Lung (tissue), 12 donors: Measurements from ENCODE around the gene TWIST2. TPM values are rescaled to one million over a fixed set of nuclear protein-coding genes. Genes with fewer than 3 reads are reported as not detected.
A peak's percentile ranks its signal among the peaks of the same experiment; 100 is the strongest.

ENCODE experiments used
- ATAC-seq: fragments of 200-7000 bp; cut with Tn5 transposase; one replicate; pipeline ENCODE4 v1.9.1; 2020; ENCODE audit warnings: moderate number of reproducible peaks; ENCODE audit not compliant: insufficient read depth, low FRiP score
- DNase-seq, 3 donors: peaks; one replicate each; pipeline ENCODE4 v3.0.0-alpha.2; 2013 to 2017
- H3K27ac ChIP-seq, 2 donors: one replicate each; pipeline ENCODE4 v1.5.1; 2013; ENCODE audit warnings: mild to moderate bottlenecking in 2 of 2, moderate library complexity in 2 of 2, control low read depth in 1 of 2, inconsistent platforms in 1 of 2, low read depth in 1 of 2, low read length in 1 of 2
- H3K27me3 ChIP-seq, 3 donors: one replicate each; pipeline ENCODE4 v1.5.1; 2013; ENCODE audit warnings: low read length in 2 of 3; ENCODE audit not compliant: control insufficient read depth in 3 of 3, insufficient read depth in 3 of 3
- H3K36me3 ChIP-seq, 4 donors: one replicate each; pipeline ENCODE4 v1.5.1; 2013; ENCODE audit warnings: low read length in 4 of 4, mild to moderate bottlenecking in 1 of 4, moderate library complexity in 1 of 4; ENCODE audit not compliant: control insufficient read depth in 4 of 4, insufficient read depth in 4 of 4
- H3K4me1 ChIP-seq, 5 donors: one replicate each; pipeline ENCODE4 v1.5.1; 2013; ENCODE audit warnings: low read length in 5 of 5, mild to moderate bottlenecking in 2 of 5, moderate library complexity in 1 of 5; ENCODE audit not compliant: control insufficient read depth in 5 of 5, insufficient read depth in 5 of 5
- H3K4me3 ChIP-seq: one replicate; pipeline ENCODE4 v1.5.1; 2013; ENCODE audit warnings: mild to moderate bottlenecking, control low read depth, moderate library complexity
- H3K9ac ChIP-seq, 2 donors: one replicate each; pipeline ENCODE4 v1.5.1; 2013; ENCODE audit warnings: low read length in 2 of 2, control low read depth in 1 of 2; ENCODE audit not compliant: insufficient read depth in 1 of 2
- H3K9me3 ChIP-seq, 4 donors: one replicate each; pipeline ENCODE4 v1.5.1; 2013; ENCODE audit warnings: low read length in 3 of 4, mild to moderate bottlenecking in 1 of 4, moderate library complexity in 1 of 4; ENCODE audit not compliant: control insufficient read depth in 4 of 4, insufficient read depth in 3 of 4
- CTCF ChIP-seq: IDR thresholded peaks from 2 replicates; pipeline ENCODE4 v1.5.1; 2012; ENCODE audit warnings: mild to moderate bottlenecking; ENCODE audit errors: control extremely low read depth, extremely low read depth
- WGBS, 2 donors: extraction: QIAGEN DNeasy Blood & Tissue Kit; methylation state at CpG; one replicate each; pipeline ENCODE4 v1.1.7; 2013; 5-methylcytosine and 5-hydroxymethylcytosine counted together
- polyA plus RNA-seq, 2 donors: library from polyadenylated mRNA; stranded (reverse); fragments of 200-250 nt; gene quantifications; one replicate each; pipeline ENCODE4 v1.2.1, GENCODE V29; 2013
- total RNA-seq, 2 donors: library from RNA; depleted of rRNA in 1 of 2; stranded (reverse); fragments of >200 nt in 1 of 2; gene quantifications; one replicate each; pipeline ENCODE4 v1.2.1, GENCODE V29; 2014 to 2021
- donor health status: control.
- donor health status: control.
- donor health status: Bipolar disorder and iron deficiency.
- donor health status: healthy.
- donor health status: DM: yes; HTN: yes; CAD: no.

Gene TWIST2
- total and polyA plus RNA-seq, 4 donors = 10.1 to 14.8 (median 11.7) TPM

GRCh38 chr2:238851761-238852160 lies 3.9 kb downstream of the TWIST2 start:
- Histone ChIP-seq H3K27me3 (peaks cover 10 to 44% (median 16%) of the 10 kb centered on the region in 3 donors), H3K9me3 (peaks cover 0 to 2% (median 0%) of the 10 kb centered on the region in 4 donors), H3K27ac (no peak overlapping the region), H3K9ac (no peak overlapping the region), H3K36me3 (peaks cover 0 to 2% (median 0%) of the 10 kb centered on the region in 4 donors), H3K4me3 (no peak overlapping the region), H3K4me1 (peaks cover 3 to 24% (median 11%) of the 10 kb centered on the region in 5 donors)
- TF ChIP-seq CTCF = no peak
- WGBS, 2 donors = 77 to 78% methylated on average over 3 of the region's 3 CpGs
- no peak for DNase-seq
- ATAC-seq = no peak

GRCh38 chr2:238852206-238852869 lies 4.5 kb downstream of the TWIST2 start:
- Histone ChIP-seq H3K36me3 (peaks cover 0 to 2% (median 0%) of the 10 kb centered on the region in 4 donors), H3K27ac (no peak overlapping the region), H3K9me3 (peaks cover 0 to 2% (median 0%) of the 10 kb centered on the region in 4 donors), H3K27me3 (peaks cover 10 to 44% (median 11%) of the 10 kb centered on the region in 3 donors), H3K4me3 (no peak overlapping the region), H3K9ac (no peak overlapping the region), H3K4me1 (peaks cover 3 to 24% (median 11%) of the 10 kb centered on the region in 5 donors)
- 65 to 74% methylated on average over 9 of the region's 9 CpGs for WGBS, 2 donors
- ATAC-seq (no peak), DNase-seq (peak in 1 of 3 donors; percentile 29)
- no peak for TF ChIP-seq CTCF

GRCh38 chr2:238853218-238853617 lies 5.3 kb downstream of the TWIST2 start:
- no peak overlapping the region for H3K27ac ChIP-seq
- ATAC-seq (no peak), DNase-seq (no peak)
- H3K36me3 ChIP-seq = peaks cover 0 to 2% (median 0%) of the 10 kb centered on the region in 4 donors
- peaks cover 0 to 23% (median 4%) of the 10 kb centered on the region in 5 donors for H3K4me1 ChIP-seq
- H3K9me3 ChIP-seq = peaks cover 0 to 1% (median 0%) of the 10 kb centered on the region in 4 donors
- H3K27me3 ChIP-seq = peaks cover 7 to 46% (median 10%) of the 10 kb centered on the region in 3 donors
- no peak for TF ChIP-seq CTCF
- 91 to 92% methylated on average over 1 of the region's 1 CpG for WGBS, 2 donors
- no peak overlapping the region for H3K9ac ChIP-seq
- H3K4me3 ChIP-seq = no peak overlapping the region
